H9 (cell line): Measurements from ENCODE around the gene DNAJC1. TPM values are rescaled to one million over a fixed set of nuclear protein-coding genes. Genes with fewer than 3 reads are reported as not detected.

Experiments
- DNase-seq: peaks from one replicate; pipeline ENCODE4 v3.0.0-alpha.2; 2017
- H2AFZ ChIP-seq: one replicate; pipeline ENCODE4 v1.6.1; 2013; ENCODE audit warnings: mild to moderate bottlenecking, low read length, control low read depth, moderate library complexity
- H2AK5ac ChIP-seq: 2 replicates; pipeline ENCODE4 v1.6.1; 2013; ENCODE audit warnings: low read length, control low read depth, mixed read lengths; ENCODE audit not compliant: insufficient read length
- H2BK120ac ChIP-seq: one replicate; pipeline ENCODE4 v1.6.1; 2013; ENCODE audit warnings: low read depth, mild to moderate bottlenecking, low read length, control low read depth, inconsistent platforms; ENCODE audit not compliant: poor library complexity, severe bottlenecking
- H2BK12ac ChIP-seq: 2 replicates; pipeline ENCODE4 v1.6.1; 2013; ENCODE audit warnings: low read length, control low read depth, mixed read lengths, low read depth; ENCODE audit not compliant: insufficient read length
- H2BK15ac ChIP-seq: 2 replicates; pipeline ENCODE4 v1.6.1; 2013; ENCODE audit warnings: low read depth, low read length, control low read depth
- H2BK20ac ChIP-seq: one replicate; pipeline ENCODE4 v1.6.1; 2013; ENCODE audit warnings: low read depth, mild to moderate bottlenecking, low read length, control low read depth, inconsistent platforms; ENCODE audit not compliant: poor library complexity, severe bottlenecking
- H2BK5ac ChIP-seq: 2 replicates; pipeline ENCODE4 v1.6.1; 2013; ENCODE audit warnings: low read length, control low read depth, mixed read lengths; ENCODE audit not compliant: insufficient read length
- H3K14ac ChIP-seq: 2 replicates; pipeline ENCODE4 v1.6.1; 2013; ENCODE audit warnings: low read length, control low read depth; ENCODE audit not compliant: insufficient read depth
- H3K18ac ChIP-seq: 2 replicates; pipeline ENCODE4 v1.6.1; 2013; ENCODE audit warnings: low read depth, mild to moderate bottlenecking, mixed read lengths, low read length, control low read depth; ENCODE audit not compliant: insufficient read length
- H3K23ac ChIP-seq: 2 replicates; pipeline ENCODE4 v1.6.1; 2013; ENCODE audit warnings: low read length, control low read depth, mixed read lengths, low read depth; ENCODE audit not compliant: insufficient read length
- H3K23me2 ChIP-seq: 2 replicates; pipeline ENCODE4 v1.6.1; 2013; ENCODE audit warnings: low read depth, mild to moderate bottlenecking, mixed read lengths, low read length, control low read depth; ENCODE audit not compliant: insufficient read length, poor library complexity, severe bottlenecking
- H3K27ac ChIP-seq: 2 replicates; pipeline ENCODE4 v1.5.1; 2013; ENCODE audit warnings: low read length, control low read depth, mixed read lengths, low read depth; ENCODE audit not compliant: insufficient read length
- H3K27me3 ChIP-seq: 2 replicates; pipeline ENCODE4 v1.6.1; 2013; ENCODE audit warnings: low read length, control low read depth, inconsistent platforms; ENCODE audit not compliant: insufficient read depth
- H3K4ac ChIP-seq: 2 replicates; pipeline ENCODE4 v1.6.1; 2013; ENCODE audit warnings: low read depth, mild to moderate bottlenecking, control low read depth, inconsistent platforms, low read length, moderate library complexity
- H3K4me1 ChIP-seq: 2 replicates; pipeline ENCODE4 v1.6.1; 2013; ENCODE audit warnings: low read length, control low read depth, inconsistent platforms; ENCODE audit not compliant: insufficient read depth
- H3K4me2 ChIP-seq: 2 replicates; pipeline ENCODE4 v1.6.1; 2013; ENCODE audit warnings: low read length, control low read depth, mixed read lengths; ENCODE audit not compliant: insufficient read length, insufficient read depth
- H3K56ac ChIP-seq: 2 replicates; pipeline ENCODE4 v1.6.1; 2013; ENCODE audit warnings: low read depth, mild to moderate bottlenecking, mixed read lengths, low read length, control low read depth; ENCODE audit not compliant: insufficient read length
- H3K79me1 ChIP-seq: 2 replicates; pipeline ENCODE4 v1.6.1; 2013; ENCODE audit warnings: low read depth, mild to moderate bottlenecking, moderate library complexity, low read length, control low read depth, inconsistent platforms; ENCODE audit not compliant: insufficient read depth, poor library complexity, severe bottlenecking
- H3K79me2 ChIP-seq: 2 replicates; pipeline ENCODE4 v1.6.1; 2013; ENCODE audit warnings: low read length, control low read depth, inconsistent platforms; ENCODE audit not compliant: insufficient read depth
- H3K9ac ChIP-seq: 2 replicates; pipeline ENCODE4 v1.6.1; 2013; ENCODE audit warnings: low read length, control low read depth, mixed read lengths; ENCODE audit not compliant: insufficient read length; ENCODE audit errors: extremely low read depth
- H3K9me3 ChIP-seq: one replicate; pipeline ENCODE4 v1.6.1; 2013; ENCODE audit warnings: low read depth, low read length, inconsistent platforms; ENCODE audit not compliant: control insufficient read depth
- H3T11ph ChIP-seq: one replicate; pipeline ENCODE4 v1.6.1; 2013; ENCODE audit warnings: mild to moderate bottlenecking, low read length, control low read depth, inconsistent platforms
- H4K20me1 ChIP-seq: one replicate; pipeline ENCODE4 v1.6.1; 2013; ENCODE audit not compliant: control insufficient read depth, insufficient read length, insufficient read depth
- H4K5ac ChIP-seq: 2 replicates; pipeline ENCODE4 v1.6.1; 2013; ENCODE audit warnings: low read depth, mild to moderate bottlenecking, mixed read lengths, low read length, control low read depth; ENCODE audit not compliant: insufficient read length
- H4K8ac ChIP-seq: replicated peaks from 2 replicates; pipeline ENCODE4 v1.6.1; 2013; ENCODE audit warnings: low read length, control low read depth, mixed read lengths, low read depth; ENCODE audit not compliant: insufficient read length
- H4K91ac ChIP-seq: 2 replicates; pipeline ENCODE4 v1.6.1; 2013; ENCODE audit warnings: low read depth, mild to moderate bottlenecking, moderate library complexity, mixed read lengths, low read length, control low read depth; ENCODE audit not compliant: insufficient read length
- H3K27ac Mint-ChIP-seq, 3 experiments: 2 replicates in 2 of 3; 3 replicates in 1 of 3; pipeline ENCODE4 v1.8.0; 2020 to 2021; ENCODE audit warnings: mixed read lengths in 3 of 3, mild to moderate bottlenecking in 1 of 3, moderate library complexity in 1 of 3
- H3K27me3 Mint-ChIP-seq: 2 replicates; pipeline ENCODE4 v1.8.0; 2021; ENCODE audit warnings: low read depth, mild to moderate bottlenecking, moderate library complexity, mixed read lengths
- H3K36me3 Mint-ChIP-seq, 3 experiments: 2 replicates in 2 of 3; 3 replicates in 1 of 3; pipeline ENCODE4 v1.8.0; 2020 to 2021; ENCODE audit warnings: low read depth in 3 of 3, mixed read lengths in 3 of 3; ENCODE audit not compliant: insufficient read depth in 1 of 3
- H3K4me1 Mint-ChIP-seq, 2 experiments: 2 replicates each; pipeline ENCODE4 v1.8.0; 2020; ENCODE audit warnings: mixed read lengths in 2 of 2
- H3K4me3 Mint-ChIP-seq, 2 experiments: 2 replicates in 1 of 2; 3 replicates in 1 of 2; pipeline ENCODE4 v1.8.0; 2020 to 2021; ENCODE audit warnings: mild to moderate bottlenecking in 2 of 2, mixed read lengths in 2 of 2, moderate library complexity in 1 of 2
- H3K9me3 Mint-ChIP-seq, 2 experiments: 2 replicates in 1 of 2; 3 replicates in 1 of 2; pipeline ENCODE4 v1.8.0; 2020; ENCODE audit warnings: mild to moderate bottlenecking in 2 of 2, mixed read lengths in 2 of 2, moderate library complexity in 1 of 2
- WGBS: extraction: QIAGEN DNeasy Blood & Tissue Kit; methylation state at CpG from one replicate; pipeline ENCODE4 v1.1.7; 2013; ENCODE audit warnings: missing lambda C conversion rate, low lambda C conversion rate, mixed read lengths; ENCODE audit not compliant: insufficient read length; ENCODE audit errors: extremely low coverage; 5-methylcytosine and 5-hydroxymethylcytosine counted together
- total RNA-seq: library from RNA; stranded (reverse); gene quantifications from 2 replicates; pipeline ENCODE4 v1.2.1, GENCODE V29; 2021
- TF ChIP-seq, protein P1 (sequence below): fragments of 200-600 bp; sonication (generic); conservative IDR thresholded peaks from 3 replicates; pipeline ENCODE4 v1.8.0; 2021; ENCODE audit warnings: antibody characterized with exemption, mild to moderate bottlenecking

Gene DNAJC1
- total RNA-seq, 1 experiment from 2014 or later = 11.2 TPM

DNA sequence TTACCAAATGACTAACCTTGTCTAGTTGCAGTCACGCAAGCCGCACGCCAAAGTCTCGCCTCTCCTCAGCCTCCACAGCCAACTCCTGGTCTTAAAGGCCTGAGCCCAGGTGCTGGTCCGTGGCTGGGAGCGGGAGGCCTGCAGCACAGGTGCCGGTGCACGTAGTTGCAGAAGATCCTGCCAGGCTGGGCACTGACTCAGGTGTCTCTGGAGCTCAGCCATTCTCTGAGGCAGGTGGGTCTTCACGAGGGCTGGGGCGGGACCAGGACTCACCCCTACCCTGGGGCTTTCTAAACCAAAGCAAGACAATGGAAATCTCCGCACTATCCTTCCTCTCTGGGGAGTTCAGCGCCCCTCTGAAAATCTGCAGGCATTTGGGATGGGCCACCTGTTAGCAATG lies 253.1 kb downstream of the DNAJC1 start:
- Mint-ChIP-seq H3K4me1 (peaks cover 63 to 72% of the 10 kb centered on the region in 2 experiments), H3K4me3 (peak overlapping the region in 1 of 2 experiments; percentile 22; a peak in 1 of 5 replicates)
- H3K9ac ChIP-seq = no peak overlapping the region

More for the DNA sequence above, 253.1 kb downstream of the DNAJC1 start:
- Histone ChIP-seq H3K56ac (no peak overlapping the region), H3K23me2 (no peaks in the 10 kb centered on the region), H3K79me2 (no peaks in the 10 kb centered on the region), H2BK5ac (peak overlapping the region; percentile 12), H3K4me2 (no peak overlapping the region), H3T11ph (no peak overlapping the region), H3K79me1 (no peaks in the 10 kb centered on the region), H3K4ac (no peak overlapping the region; the same call in 1 of the 2 replicates), H3K4me1 (peaks cover 15% of the 10 kb centered on the region; the same call in 1 of the 2 replicates), H3K27me3 (no peaks in the 10 kb centered on the region), H3K9me3 (no peaks in the 10 kb centered on the region), H2BK15ac (no peak overlapping the region), H2AFZ (no peak overlapping the region), H4K91ac (peak overlapping the region; percentile 91), H3K18ac (peak overlapping the region; percentile 69), H4K8ac (no peak overlapping the region), H3K27ac (peak overlapping the region; percentile 97), H2BK120ac (no peak overlapping the region), H4K20me1 (no peaks in the 10 kb centered on the region), H3K14ac (peak overlapping the region; percentile 69), H2BK12ac (peak overlapping the region; percentile 85), H2BK20ac (no peak overlapping the region), H4K5ac (no peak overlapping the region), H3K23ac (no peak overlapping the region), H2AK5ac (no peak overlapping the region)
- TF ChIP-seq, protein P1, sequence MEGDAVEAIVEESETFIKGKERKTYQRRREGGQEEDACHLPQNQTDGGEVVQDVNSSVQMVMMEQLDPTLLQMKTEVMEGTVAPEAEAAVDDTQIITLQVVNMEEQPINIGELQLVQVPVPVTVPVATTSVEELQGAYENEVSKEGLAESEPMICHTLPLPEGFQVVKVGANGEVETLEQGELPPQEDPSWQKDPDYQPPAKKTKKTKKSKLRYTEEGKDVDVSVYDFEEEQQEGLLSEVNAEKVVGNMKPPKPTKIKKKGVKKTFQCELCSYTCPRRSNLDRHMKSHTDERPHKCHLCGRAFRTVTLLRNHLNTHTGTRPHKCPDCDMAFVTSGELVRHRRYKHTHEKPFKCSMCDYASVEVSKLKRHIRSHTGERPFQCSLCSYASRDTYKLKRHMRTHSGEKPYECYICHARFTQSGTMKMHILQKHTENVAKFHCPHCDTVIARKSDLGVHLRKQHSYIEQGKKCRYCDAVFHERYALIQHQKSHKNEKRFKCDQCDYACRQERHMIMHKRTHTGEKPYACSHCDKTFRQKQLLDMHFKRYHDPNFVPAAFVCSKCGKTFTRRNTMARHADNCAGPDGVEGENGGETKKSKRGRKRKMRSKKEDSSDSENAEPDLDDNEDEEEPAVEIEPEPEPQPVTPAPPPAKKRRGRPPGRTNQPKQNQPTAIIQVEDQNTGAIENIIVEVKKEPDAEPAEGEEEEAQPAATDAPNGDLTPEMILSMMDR = no peak
- H3K27ac Mint-ChIP-seq = peak overlapping the region; percentile 95 to 98 (median 96); a peak in 6 of 7 replicates
- H3K27me3 Mint-ChIP-seq = no peaks in the 10 kb centered on the region; the same call in 1 of the 2 replicates
- peaks cover 6 to 15% (median 11%) of the 10 kb centered on the region in 3 experiments for H3K36me3 Mint-ChIP-seq
- DNase-seq = peak; percentile 67
- WGBS = no CpG with 5 or more reads among the region's 12 CpGs
- no peaks in the 10 kb centered on the region for H3K9me3 Mint-ChIP-seq
